Sigmoid colon (tissue), 7 donors: ENCODE data around the gene ZNF692. TPM values are rescaled to one million over a fixed set of nuclear protein-coding genes. Genes with fewer than 3 reads are reported as not detected.
"Not testable (repeated sequence)": the region's sequence is repeated elsewhere in the genome, so short reads cannot be mapped to it uniquely, and the experiment has no call there.

Experiments used
- DNase-seq: peaks from one replicate; pipeline ENCODE4 v3.0.0-alpha.2; 2019
- H3K27ac ChIP-seq, 4 donors: fragments of 200-600 bp; sonication (generic); one replicate each; pipeline ENCODE4 v1.5.1; 2016 to 2019; ENCODE audit warnings: mild to moderate bottlenecking in 1 of 4
- H3K27me3 ChIP-seq, 3 donors: fragments of 200-600 bp; sonication (generic); one replicate each; pipeline ENCODE4 v1.5.1; 2019; ENCODE audit warnings: mild to moderate bottlenecking in 1 of 3
- H3K36me3 ChIP-seq, 4 donors: fragments of 200-600 bp; sonication (generic); one replicate each; pipeline ENCODE4 v1.5.1; 2016 to 2019
- H3K4me1 ChIP-seq, 4 donors: fragments of 200-600 bp; sonication (generic); one replicate each; pipeline ENCODE4 v1.5.1; 2017 to 2019
- H3K4me3 ChIP-seq, 4 donors: fragments of 200-600 bp; sonication (generic); one replicate each; pipeline ENCODE4 v1.5.1; 2017 to 2019; ENCODE audit warnings: mild to moderate bottlenecking in 2 of 4, moderate library complexity in 1 of 4
- H3K9me3 ChIP-seq, 4 donors: fragments of 200-600 bp in 3 of 4; sonication (generic) in 3 of 4; one replicate each; pipeline versions ENCODE4 v1.5.1 to v1.6.1; 2013 to 2019
- EP300 ChIP-seq, 4 donors: sonication (generic); formaldehyde crosslinking; IDR thresholded peaks; one replicate each; pipeline ENCODE4 v1.6.1; 2017; ENCODE audit warnings: antibody characterized with exemption in 4 of 4
- POLR2A ChIP-seq, 2 donors: fragments of 450-650 bp; IDR thresholded peaks; one replicate each; pipeline ENCODE4 v1.6.1; 2016; ENCODE audit warnings: antibody characterized with exemption in 2 of 2, mild to moderate bottlenecking in 2 of 2, moderate library complexity in 2 of 2
- POLR2AphosphoS5 ChIP-seq, 4 donors: sonication (generic); formaldehyde crosslinking; IDR thresholded peaks; one replicate each; pipeline ENCODE4 v1.6.1; 2017; ENCODE audit warnings: antibody characterized with exemption in 4 of 4
- WGBS, 2 donors: extraction: QIAGEN DNeasy Blood & Tissue Kit; methylation state at CpG; one replicate each; pipeline ENCODE4 v1.1.7; 2013; 5-methylcytosine and 5-hydroxymethylcytosine counted together
- intact Hi-C: fragments of 100-400 bp; cut with DNase I; formaldehyde crosslinking; loops from one replicate; pipeline ENCODE4 v1.15.1; 2023
- polyA plus RNA-seq, 3 donors: library from polyadenylated mRNA; stranded (reverse); fragments of 200-250 nt; gene quantifications; one replicate each; pipeline ENCODE4 v1.2.3, GENCODE V29; 2013
- total RNA-seq, 4 donors: library from RNA; depleted of rRNA; stranded (reverse); fragments of >200 nt; gene quantifications; one replicate each; pipeline ENCODE4 v1.1.0, GENCODE V29; 2016
- TF ChIP-seq, protein P1 (sequence below), 4 experiments: fragments of 450-650 bp in 3 of 4; fragments of 200-600 bp in 1 of 4; IDR thresholded peaks; one replicate each; pipeline ENCODE4 v1.5.1; 2016 to 2019; ENCODE audit warnings: antibody characterized with exemption in 4 of 4, mild to moderate bottlenecking in 3 of 4, moderate library complexity in 2 of 4
- donor health status: healthy with polysubstance abuse.
- donor health status: Bipolar disorder and iron deficiency.
- donor health status: healthy.

Gene ZNF692
- total and polyA plus RNA-seq, 7 donors = 5.4 to 63.2 (median 27.8) TPM

DNA sequence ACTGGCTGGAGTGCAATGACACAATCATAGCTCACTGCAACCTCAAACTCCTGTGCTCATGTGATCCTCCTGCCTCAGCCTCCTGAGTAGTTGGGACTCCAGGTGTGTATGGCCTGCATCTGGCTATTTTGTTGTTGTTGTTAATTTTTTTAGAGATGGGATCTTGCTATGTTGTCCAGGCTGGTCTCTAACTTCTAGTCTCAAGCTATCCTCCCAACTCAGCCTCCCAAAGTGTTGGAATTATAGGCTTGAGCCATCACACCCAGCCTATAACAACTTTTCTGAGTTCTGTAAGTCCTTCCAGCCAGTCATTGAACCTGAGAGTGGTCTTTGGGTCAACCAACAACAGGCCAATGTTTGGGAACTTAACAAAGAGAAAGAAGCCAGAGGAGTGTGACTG lies 36.0 kb upstream of the ZNF692 start:
- Histone ChIP-seq H3K27me3 (no peaks in the 10 kb centered on the region), H3K4me3 (no peak overlapping the region), H3K36me3 (no peaks in the 10 kb centered on the region), H3K27ac (no peak overlapping the region), H3K9me3 (no peaks in the 10 kb centered on the region), H3K4me1 (no peaks in the 10 kb centered on the region)
- TF ChIP-seq EP300 (IDR thresholded peaks at IDR 0.05) (no peak), POLR2AphosphoS5 (IDR thresholded peaks at IDR 0.05) (no peak), POLR2A (IDR thresholded peaks at IDR 0.05) (no peak)
- TF ChIP-seq, protein P1, sequence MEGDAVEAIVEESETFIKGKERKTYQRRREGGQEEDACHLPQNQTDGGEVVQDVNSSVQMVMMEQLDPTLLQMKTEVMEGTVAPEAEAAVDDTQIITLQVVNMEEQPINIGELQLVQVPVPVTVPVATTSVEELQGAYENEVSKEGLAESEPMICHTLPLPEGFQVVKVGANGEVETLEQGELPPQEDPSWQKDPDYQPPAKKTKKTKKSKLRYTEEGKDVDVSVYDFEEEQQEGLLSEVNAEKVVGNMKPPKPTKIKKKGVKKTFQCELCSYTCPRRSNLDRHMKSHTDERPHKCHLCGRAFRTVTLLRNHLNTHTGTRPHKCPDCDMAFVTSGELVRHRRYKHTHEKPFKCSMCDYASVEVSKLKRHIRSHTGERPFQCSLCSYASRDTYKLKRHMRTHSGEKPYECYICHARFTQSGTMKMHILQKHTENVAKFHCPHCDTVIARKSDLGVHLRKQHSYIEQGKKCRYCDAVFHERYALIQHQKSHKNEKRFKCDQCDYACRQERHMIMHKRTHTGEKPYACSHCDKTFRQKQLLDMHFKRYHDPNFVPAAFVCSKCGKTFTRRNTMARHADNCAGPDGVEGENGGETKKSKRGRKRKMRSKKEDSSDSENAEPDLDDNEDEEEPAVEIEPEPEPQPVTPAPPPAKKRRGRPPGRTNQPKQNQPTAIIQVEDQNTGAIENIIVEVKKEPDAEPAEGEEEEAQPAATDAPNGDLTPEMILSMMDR (IDR thresholded peaks at IDR 0.05) = no peak
- intact Hi-C loops = no loop called here
- DNase-seq = no peak

DNA sequence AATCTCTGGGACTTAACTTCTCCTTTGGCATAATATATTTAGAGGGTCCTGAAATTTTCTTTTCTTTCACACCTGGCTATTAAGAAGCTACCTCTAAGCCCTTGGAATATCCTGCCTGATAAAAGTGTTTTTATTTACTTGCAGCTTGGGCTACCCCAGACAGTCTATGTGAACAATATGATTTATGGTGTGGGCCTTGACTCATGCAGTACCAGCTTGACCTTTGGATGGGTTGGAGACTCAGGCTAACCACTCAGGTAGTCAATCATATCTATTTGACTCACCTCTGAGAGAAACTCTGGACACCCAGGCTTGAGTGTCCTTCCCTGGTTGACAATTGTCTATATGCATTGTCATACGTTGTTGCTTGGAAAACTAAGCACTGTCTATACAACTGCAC lies 33.7 kb upstream of the ZNF692 start:
- H3K4me3 ChIP-seq = no peak overlapping the region
- H3K9me3 ChIP-seq = no peaks in the 10 kb centered on the region
- H3K27ac ChIP-seq = no peak overlapping the region
- intact Hi-C loops = no loop called here
- no peaks in the 10 kb centered on the region for H3K4me1 ChIP-seq
- 86 to 91% methylated on average over 1 of the region's 1 CpG for WGBS, 2 donors
- DNase-seq = no peak
- no peaks in the 10 kb centered on the region for H3K27me3 ChIP-seq
- no peaks in the 10 kb centered on the region for H3K36me3 ChIP-seq
- TF ChIP-seq, protein P1 (IDR thresholded peaks at IDR 0.05) = no peak
- TF ChIP-seq EP300 (IDR thresholded peaks at IDR 0.05) = no peak
- TF ChIP-seq POLR2AphosphoS5 (IDR thresholded peaks at IDR 0.05) = no peak
- TF ChIP-seq POLR2A (IDR thresholded peaks at IDR 0.05) = no peak

DNA sequence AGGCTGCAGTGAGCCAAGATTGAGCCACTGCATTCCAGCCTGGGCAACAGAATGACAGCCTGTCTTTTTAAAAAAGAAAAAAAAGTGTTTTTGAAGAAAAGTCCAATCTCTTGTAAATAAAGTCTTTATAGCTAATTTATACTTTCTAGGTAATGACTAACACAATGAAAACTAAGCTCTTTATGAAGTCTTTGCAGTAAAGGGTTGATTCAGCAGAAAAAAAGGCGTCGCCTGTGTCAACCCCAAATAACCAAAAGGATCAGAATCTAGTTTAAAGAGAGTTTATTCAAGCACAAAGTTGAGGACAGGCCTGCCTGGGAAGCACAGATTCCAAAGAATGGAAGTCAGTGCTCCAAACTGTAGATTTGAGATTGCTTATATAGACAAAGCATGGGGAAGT lies 32.9 kb upstream of the ZNF692 start:
- no peak for DNase-seq
- Histone ChIP-seq H3K4me3 (no peak overlapping the region), H3K36me3 (no peaks in the 10 kb centered on the region), H3K27me3 (no peaks in the 10 kb centered on the region), H3K27ac (no peak overlapping the region), H3K4me1 (no peaks in the 10 kb centered on the region), H3K9me3 (no peaks in the 10 kb centered on the region)
- intact Hi-C loops = no loop called here
- TF ChIP-seq POLR2AphosphoS5 (IDR thresholded peaks at IDR 0.05) (no peak), EP300 (IDR thresholded peaks at IDR 0.05) (no peak), POLR2A (IDR thresholded peaks at IDR 0.05) (no peak)
- TF ChIP-seq, protein P1 (IDR thresholded peaks at IDR 0.05) = no peak
- WGBS, 2 donors = 86 to 93% methylated on average over 2 of the region's 2 CpGs

DNA sequence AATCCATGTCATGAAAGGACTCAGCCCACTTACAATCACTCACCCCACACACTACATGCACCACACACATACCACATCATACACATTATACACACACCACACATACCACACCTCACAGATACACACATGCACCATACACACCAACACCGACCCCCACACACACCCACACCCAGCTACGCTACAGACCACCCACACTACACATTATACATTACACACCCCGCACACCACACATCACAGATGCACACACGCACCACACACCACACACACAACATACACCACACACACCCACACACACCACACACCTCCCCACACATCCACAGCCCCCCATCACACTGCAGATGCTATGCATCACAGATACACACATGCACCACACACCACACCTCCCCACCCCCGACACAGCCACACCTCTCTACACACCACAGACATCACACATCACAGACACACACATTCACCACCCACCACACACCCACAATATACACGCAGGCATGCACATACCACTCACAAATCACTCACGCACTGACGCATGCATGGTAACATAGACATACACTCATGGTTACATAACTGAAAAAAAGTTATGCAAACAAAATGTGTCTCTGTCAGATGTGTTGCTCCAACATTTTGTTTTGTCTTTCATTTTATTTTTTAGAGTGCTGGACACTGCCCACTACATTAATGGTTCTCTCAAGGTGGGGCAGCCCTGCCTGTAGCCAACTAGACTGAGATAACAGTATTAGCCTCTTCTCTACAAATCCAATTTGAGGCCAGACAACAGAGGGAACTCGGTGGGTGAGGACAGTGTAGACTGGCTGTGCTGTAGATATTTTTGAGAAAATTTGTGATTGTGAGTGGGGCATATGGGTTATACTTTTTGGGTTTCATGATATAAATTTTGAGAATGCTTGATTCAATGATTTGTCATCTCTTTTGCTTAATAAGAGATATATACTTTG lies 31.9 kb upstream of the ZNF692 start:
- intact Hi-C loops = no loop called here
- no peaks in the 10 kb centered on the region for H3K4me1 ChIP-seq
- no peaks in the 10 kb centered on the region for H3K36me3 ChIP-seq
- TF ChIP-seq POLR2AphosphoS5 (IDR thresholded peaks at IDR 0.05) (no peak), POLR2A (IDR thresholded peaks at IDR 0.05) (no peak), EP300 (IDR thresholded peaks at IDR 0.05) (no peak)
- TF ChIP-seq, protein P1 (IDR thresholded peaks at IDR 0.05) = no peak
- no peak for DNase-seq
- no peaks in the 10 kb centered on the region for H3K27me3 ChIP-seq
- H3K27ac ChIP-seq = no peak overlapping the region
- WGBS, 2 donors = 88 to 91% methylated on average over 9 of the region's 9 CpGs
- no peaks in the 10 kb centered on the region for H3K9me3 ChIP-seq
- H3K4me3 ChIP-seq = no peak overlapping the region

DNA sequence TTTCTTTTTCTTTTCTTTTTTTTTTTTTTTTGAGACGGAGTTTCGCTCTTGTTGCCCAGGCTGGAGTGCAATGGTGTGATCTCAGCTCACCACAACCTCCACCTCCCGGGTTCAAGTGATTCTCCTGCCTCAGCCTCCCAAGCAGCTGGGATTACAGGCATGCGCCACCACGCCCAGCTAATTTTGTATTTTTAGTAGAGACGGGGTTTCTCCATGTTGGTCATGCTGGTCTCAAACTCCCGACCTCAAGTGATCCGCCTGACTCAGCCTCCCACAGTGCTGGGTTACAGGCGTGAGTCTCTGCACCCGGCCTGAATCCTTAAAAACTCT lies 31.0 kb upstream of the ZNF692 start:
- intact Hi-C loops, H3K36me3 ChIP-seq, H3K27me3 ChIP-seq, H3K9me3 ChIP-seq, H3K4me3 ChIP-seq, H3K4me1 ChIP-seq, DNase-seq, H3K27ac ChIP-seq: not testable (repeated sequence)
- WGBS, 2 donors = 89% methylated on average over 10 of the region's 10 CpGs
